ENCODE results near the gene GIN1.
"Not testable (repeated sequence)": the region's sequence is repeated elsewhere in the genome, so short reads cannot be mapped to it uniquely, and the experiment has no call there.

The GIN1 gene

GRCh38 chr5:103079796-103080195 lies 40.1 kb downstream of the GIN1 start:
- Histone ChIP-seq H3K4me1 (no peaks in the 10 kb centered on the region), H3K9me3 (ENCODE audit: control insufficient read depth, low read length) (peaks cover 9% of the 10 kb centered on the region), H3K4me2 (ENCODE audit: low read length) (no peak overlapping the region), H3K9ac (no peak overlapping the region), H3K79me2 (no peaks in the 10 kb centered on the region), H2AFZ (no peak overlapping the region), H3K4me3 (ENCODE audit: low read depth, low read length) (no peak overlapping the region), H3K27me3 (ENCODE audit: control insufficient read depth, insufficient read depth, low read length) (no peaks in the 10 kb centered on the region), H3K27ac (no peak overlapping the region), H3K36me3 (ENCODE audit: control insufficient read depth, insufficient read depth, low read length) (no peaks in the 10 kb centered on the region)
- TF ChIP-seq CTCF (IDR thresholded peaks at IDR 0.05) = no peak

- no peaks in the 10 kb centered on the region for H3K36me3 ChIP-seq (ENCODE audit: control insufficient read depth, insufficient read depth, low read length)
- no peak for TF ChIP-seq CTCF (IDR thresholded peaks at IDR 0.05)
- no peak overlapping the region for H2AFZ ChIP-seq
- H3K4me2 ChIP-seq (ENCODE audit: low read length) = no peak overlapping the region
- peaks cover 9% of the 10 kb centered on the region for H3K9me3 ChIP-seq (ENCODE audit: control insufficient read depth, low read length)
- H3K27me3 ChIP-seq (ENCODE audit: control insufficient read depth, insufficient read depth, low read length) = no peaks in the 10 kb centered on the region
- H3K9ac ChIP-seq = no peak overlapping the region
- H3K79me2 ChIP-seq = no peaks in the 10 kb centered on the region
- no peak overlapping the region for H3K27ac ChIP-seq
- H3K4me3 ChIP-seq (ENCODE audit: low read depth, low read length) = no peak overlapping the region
- H3K4me1 ChIP-seq = no peaks in the 10 kb centered on the region
Measured at GRCh38 chr5:103075442-103075841, 44.5 kb downstream of the GIN1 start.

DNA sequence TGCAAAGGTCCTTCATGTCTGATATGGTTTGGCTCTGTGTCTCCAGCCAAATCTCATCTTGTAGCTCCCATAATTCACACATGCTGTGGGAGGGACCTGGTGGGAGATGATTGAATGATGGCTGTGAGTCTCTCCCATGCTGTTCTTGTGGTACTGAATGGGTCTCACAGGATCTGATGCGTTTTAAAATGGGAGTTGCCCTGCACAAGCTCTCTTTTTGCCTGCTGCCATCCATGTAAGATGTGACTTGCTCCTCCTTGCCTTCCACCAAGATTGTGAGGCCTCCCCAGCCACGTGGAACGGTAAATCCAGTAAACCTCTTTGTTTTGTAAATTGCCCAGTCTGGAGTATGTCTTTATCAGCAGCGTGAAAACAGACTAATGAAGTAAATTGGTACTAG lies 46.4 kb downstream of the GIN1 start:
- not testable (repeated sequence) for H3K4me2 ChIP-seq (ENCODE audit: low read length); H3K4me1 ChIP-seq; H3K27me3 ChIP-seq (ENCODE audit: control insufficient read depth, insufficient read depth, low read length); H3K27ac ChIP-seq; H3K36me3 ChIP-seq (ENCODE audit: control insufficient read depth, insufficient read depth, low read length); H3K9me3 ChIP-seq (ENCODE audit: control insufficient read depth, low read length); H3K4me3 ChIP-seq (ENCODE audit: low read depth, low read length); H2AFZ ChIP-seq; H3K79me2 ChIP-seq; H3K9ac ChIP-seq

- Histone ChIP-seq H3K4me1 (no peaks in the 10 kb centered on the region), H3K4me3 (ENCODE audit: low read depth, low read length) (no peak overlapping the region), H3K27ac (no peak overlapping the region), H2AFZ (no peak overlapping the region), H3K79me2 (no peaks in the 10 kb centered on the region), H3K27me3 (ENCODE audit: control insufficient read depth, insufficient read depth, low read length) (no peaks in the 10 kb centered on the region), H3K36me3 (ENCODE audit: control insufficient read depth, insufficient read depth, low read length) (no peaks in the 10 kb centered on the region), H3K9me3 (ENCODE audit: control insufficient read depth, low read length) (no peaks in the 10 kb centered on the region), H3K9ac (no peak overlapping the region), H3K4me2 (ENCODE audit: low read length) (no peak overlapping the region)
- no peak for TF ChIP-seq CTCF (IDR thresholded peaks at IDR 0.05)
Measured at GRCh38 chr5:103066326-103066725, 53.6 kb downstream of the GIN1 start.

GRCh38 chr5:103060424-103060954 lies 59.4 kb downstream of the GIN1 start:
- Histone ChIP-seq H3K36me3 (ENCODE audit: control insufficient read depth, insufficient read depth, low read length) (no peaks in the 10 kb centered on the region), H3K27me3 (ENCODE audit: control insufficient read depth, insufficient read depth, low read length) (no peaks in the 10 kb centered on the region), H3K4me2 (ENCODE audit: low read length) (no peak overlapping the region), H3K9ac (no peak overlapping the region), H3K79me2 (no peaks in the 10 kb centered on the region), H3K9me3 (ENCODE audit: control insufficient read depth, low read length) (no peaks in the 10 kb centered on the region), H2AFZ (no peak overlapping the region), H3K4me3 (ENCODE audit: low read depth, low read length) (no peak overlapping the region), H3K27ac (no peak overlapping the region), H3K4me1 (no peaks in the 10 kb centered on the region)
- no peak for TF ChIP-seq CTCF (IDR thresholded peaks at IDR 0.05)
